Stimulated activated naive CD8-positive, alpha-beta T cell treated with anti-CD3 and anti-CD28 coated beads, Interleukin-15, amount 100 ng/mL, for 72 hours (primary cell): Measurements from ENCODE around the gene MRNIP.
A peak's percentile ranks its signal among the peaks of the same experiment; 100 is the strongest.
"Not testable (repeated sequence)": the region's sequence is repeated elsewhere in the genome, so short reads cannot be mapped to it uniquely, and the experiment has no call there.

Experiments
- ATAC-seq: fragments of 150-1000 bp; cut with Tn5 transposase; 2 replicates; pipeline ENCODE4 v1.10.0; 2021; ENCODE audit warnings: mild to moderate bottlenecking, moderate library complexity
- DNase-seq, 2 donors: peaks; one replicate each; pipeline ENCODE4 v3.0.0; 2021 to 2022
- H3K27ac Mint-ChIP-seq, 2 donors: one replicate each; pipeline ENCODE4 v1.8.0; 2022; ENCODE audit warnings: mild to moderate bottlenecking in 2 of 2, mixed read lengths in 2 of 2, moderate library complexity in 2 of 2
- H3K27me3 Mint-ChIP-seq: one replicate; pipeline ENCODE4 v1.8.0; 2022; ENCODE audit warnings: mixed read lengths
- H3K4me1 Mint-ChIP-seq: one replicate; pipeline ENCODE4 v1.8.0; 2022; ENCODE audit warnings: mild to moderate bottlenecking, mixed read lengths
- H3K4me3 Mint-ChIP-seq, 2 donors: one replicate each; pipeline ENCODE4 v1.8.0; 2022; ENCODE audit warnings: mild to moderate bottlenecking in 2 of 2, mixed read lengths in 2 of 2, moderate library complexity in 1 of 2
- H3K9me3 Mint-ChIP-seq, 2 donors: one replicate each; pipeline ENCODE4 v1.8.0; 2022; ENCODE audit warnings: mixed read lengths in 2 of 2

Gene MRNIP

DNA sequence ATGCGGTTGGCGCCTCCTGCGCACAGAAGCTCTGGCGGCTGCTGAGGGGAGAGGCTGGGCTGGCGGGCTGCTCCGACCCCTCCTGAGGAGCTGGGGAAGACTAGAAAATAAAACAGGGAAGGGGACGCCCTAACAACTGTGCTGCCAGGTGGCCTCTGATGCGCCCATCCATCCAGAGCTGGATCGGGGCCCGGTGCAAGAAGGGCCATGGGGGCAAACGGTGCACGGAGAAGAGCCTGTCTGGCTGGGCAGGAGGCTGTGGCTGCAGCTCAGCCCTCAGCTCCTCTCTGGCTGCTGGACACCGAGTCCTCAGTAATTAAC, 21.0 kb upstream of the MRNIP start:
- Mint-ChIP-seq H3K27me3 (no peaks in the 10 kb centered on the region), H3K4me1 (no peaks in the 10 kb centered on the region), H3K9me3 (peaks cover 14 to 17% of the 10 kb centered on the region in 2 donors), H3K4me3 (no peak overlapping the region), H3K27ac (no peak overlapping the region)
- DNase-seq (no peak), ATAC-seq (no peak)

DNA sequence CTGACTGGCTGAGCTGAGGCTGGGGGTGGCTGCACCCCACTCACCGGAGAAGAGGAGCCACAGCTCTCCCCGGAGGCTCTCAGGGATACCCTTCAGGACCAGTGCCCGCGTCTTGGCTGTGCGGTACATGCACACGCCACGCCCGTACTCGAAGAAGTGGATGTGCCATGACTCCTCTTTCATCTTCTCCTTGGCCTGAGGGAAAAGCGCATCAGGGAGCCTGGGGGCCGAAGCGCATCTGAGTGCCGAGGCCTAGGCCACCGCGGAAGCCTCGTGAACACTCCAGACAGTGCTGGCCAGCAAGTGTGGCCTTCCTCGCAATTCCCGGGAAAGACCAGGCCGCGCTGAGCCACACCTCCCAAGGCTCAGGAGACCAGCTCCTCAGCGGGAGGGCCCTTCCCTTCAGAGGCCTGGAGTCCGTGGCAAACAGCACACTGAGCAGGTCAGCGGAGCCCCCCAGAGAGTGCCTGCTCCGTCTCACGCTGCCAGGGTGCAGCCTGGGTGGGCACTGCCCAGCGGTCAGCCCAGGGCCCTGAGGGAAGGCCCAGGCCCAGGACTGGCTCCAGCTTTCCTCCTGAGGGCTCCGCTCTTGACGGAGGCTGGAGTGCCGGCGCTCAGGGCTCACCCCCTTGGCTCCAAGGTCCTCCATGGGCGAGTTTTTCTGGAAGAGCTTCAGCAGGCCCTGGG, 20.5 kb upstream of the MRNIP start:
- ATAC-seq = no peak

DNA sequence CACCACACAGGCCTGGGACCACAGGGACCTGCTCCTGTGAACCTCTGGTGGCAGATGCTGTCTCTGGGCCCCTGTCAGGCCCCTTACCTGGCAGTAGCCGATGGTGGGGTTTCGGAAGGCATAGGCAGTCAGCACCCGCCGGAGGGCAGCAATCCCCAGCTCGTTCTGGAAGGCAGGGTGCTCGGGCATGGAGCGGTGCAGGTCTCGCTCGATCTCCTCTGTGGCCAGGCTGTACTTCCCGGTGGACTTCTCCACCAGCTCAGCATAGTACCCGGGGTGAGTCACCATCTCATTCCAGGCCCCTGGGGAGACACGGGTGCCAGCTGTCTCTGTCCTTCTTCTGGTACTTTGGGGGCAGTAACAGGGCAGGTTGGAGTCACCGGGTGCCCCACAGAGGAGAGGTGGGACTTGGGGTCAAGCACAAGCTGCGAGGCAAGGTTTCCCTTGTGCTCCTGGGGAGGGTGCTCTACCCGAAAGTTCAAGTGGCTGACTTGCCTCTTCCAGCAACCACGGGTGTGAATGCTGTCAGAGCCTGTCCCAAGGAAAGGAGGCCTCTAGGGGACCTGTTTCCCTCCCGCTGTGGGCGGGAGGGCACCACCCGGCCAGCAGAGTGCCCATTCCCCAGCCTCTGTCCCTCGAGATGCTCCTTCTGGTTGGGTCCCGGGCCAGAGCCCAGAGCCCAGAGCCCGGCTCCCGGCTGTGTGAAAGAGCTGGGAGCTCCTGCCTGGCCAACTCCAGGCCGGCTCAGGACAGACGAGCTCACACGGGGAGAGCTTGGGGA, 19.8 kb upstream of the MRNIP start:
- no peak overlapping the region for H3K27ac Mint-ChIP-seq
- no peaks in the 10 kb centered on the region for H3K4me1 Mint-ChIP-seq
- DNase-seq = no peak
- H3K4me3 Mint-ChIP-seq = no peak overlapping the region
- peaks cover 4 to 5% of the 10 kb centered on the region in 2 donors for H3K9me3 Mint-ChIP-seq
- ATAC-seq = no peak
- H3K27me3 Mint-ChIP-seq = no peaks in the 10 kb centered on the region

More for the DNA sequence above, 20.5 kb upstream of the MRNIP start:
- Mint-ChIP-seq H3K27me3 (no peaks in the 10 kb centered on the region), H3K4me3 (no peak overlapping the region), H3K27ac (no peak overlapping the region), H3K9me3 (peaks cover 11 to 12% of the 10 kb centered on the region in 2 donors), H3K4me1 (no peaks in the 10 kb centered on the region)
- DNase-seq = no peak

DNA sequence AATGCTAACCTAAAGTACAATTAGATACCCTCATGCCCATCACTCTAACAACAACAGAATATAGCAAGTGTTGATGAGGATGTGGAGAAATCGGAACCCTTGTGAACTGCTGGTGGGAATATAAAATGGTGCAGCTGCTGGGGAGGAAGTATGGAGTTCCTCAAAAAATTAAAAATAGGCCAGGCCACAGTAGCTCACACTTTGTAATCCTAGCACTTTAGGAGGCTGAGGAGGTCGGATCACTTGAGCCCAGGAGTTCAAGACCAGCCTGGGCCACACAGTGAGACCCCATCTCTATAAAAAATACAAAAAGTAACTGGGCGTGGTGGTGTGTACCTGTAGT, 18.0 kb upstream of the MRNIP start:
- DNase-seq (no peak), ATAC-seq (no peak)
- H3K27ac Mint-ChIP-seq = peak overlapping the region in 1 of 2 donors; percentile 56
- H3K27me3 Mint-ChIP-seq = no peaks in the 10 kb centered on the region
- no peaks in the 10 kb centered on the region for H3K9me3 Mint-ChIP-seq
- no peaks in the 10 kb centered on the region for H3K4me1 Mint-ChIP-seq
- no peak overlapping the region for H3K4me3 Mint-ChIP-seq

DNA sequence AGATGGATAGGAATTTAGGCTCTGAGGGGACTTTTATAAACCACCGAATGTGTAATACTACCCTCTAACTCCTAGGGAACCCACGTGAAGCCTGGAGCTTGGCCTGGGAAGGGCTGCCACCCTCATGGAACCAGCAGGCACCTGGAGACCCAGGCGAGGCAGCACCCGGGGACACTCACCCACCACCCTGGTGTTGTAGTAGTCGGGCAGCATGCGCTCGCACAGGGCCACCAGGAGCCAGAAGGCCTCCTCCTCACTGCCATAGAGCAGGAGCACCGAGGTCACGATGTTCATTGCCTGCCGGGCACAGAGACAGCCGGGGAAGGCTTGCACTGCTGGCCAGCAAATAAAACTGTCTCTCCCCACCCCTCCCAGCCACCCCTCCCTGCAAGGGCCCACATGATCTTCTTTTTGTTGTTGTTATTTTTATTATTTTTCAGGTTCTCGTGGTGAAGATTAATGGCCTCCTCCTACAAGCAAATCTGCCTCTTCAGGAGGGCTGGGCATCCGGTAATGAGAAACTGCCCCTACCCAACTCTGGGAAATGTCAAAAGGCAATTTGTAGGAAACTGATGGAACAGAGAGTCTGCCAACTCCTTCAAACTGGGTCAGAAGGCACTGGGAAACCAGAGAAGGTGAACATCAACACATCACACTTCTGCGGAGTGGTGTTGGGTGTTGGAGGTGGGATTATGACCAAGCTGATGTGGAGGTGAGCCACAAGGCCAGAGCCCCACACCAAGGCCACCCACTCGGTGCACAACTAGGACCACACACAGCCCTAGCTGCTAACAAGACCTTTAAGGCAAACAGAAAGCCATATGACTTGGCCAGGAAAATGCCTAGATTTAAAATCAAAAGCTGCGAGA, 17.4 kb upstream of the MRNIP start:
- Mint-ChIP-seq H3K4me1 (no peaks in the 10 kb centered on the region), H3K9me3 (no peaks in the 10 kb centered on the region), H3K27ac (peak overlapping the region in 1 of 2 donors; percentile 64), H3K27me3 (no peaks in the 10 kb centered on the region), H3K4me3 (no peak overlapping the region)
- DNase-seq = no peak
- ATAC-seq = no peak

DNA sequence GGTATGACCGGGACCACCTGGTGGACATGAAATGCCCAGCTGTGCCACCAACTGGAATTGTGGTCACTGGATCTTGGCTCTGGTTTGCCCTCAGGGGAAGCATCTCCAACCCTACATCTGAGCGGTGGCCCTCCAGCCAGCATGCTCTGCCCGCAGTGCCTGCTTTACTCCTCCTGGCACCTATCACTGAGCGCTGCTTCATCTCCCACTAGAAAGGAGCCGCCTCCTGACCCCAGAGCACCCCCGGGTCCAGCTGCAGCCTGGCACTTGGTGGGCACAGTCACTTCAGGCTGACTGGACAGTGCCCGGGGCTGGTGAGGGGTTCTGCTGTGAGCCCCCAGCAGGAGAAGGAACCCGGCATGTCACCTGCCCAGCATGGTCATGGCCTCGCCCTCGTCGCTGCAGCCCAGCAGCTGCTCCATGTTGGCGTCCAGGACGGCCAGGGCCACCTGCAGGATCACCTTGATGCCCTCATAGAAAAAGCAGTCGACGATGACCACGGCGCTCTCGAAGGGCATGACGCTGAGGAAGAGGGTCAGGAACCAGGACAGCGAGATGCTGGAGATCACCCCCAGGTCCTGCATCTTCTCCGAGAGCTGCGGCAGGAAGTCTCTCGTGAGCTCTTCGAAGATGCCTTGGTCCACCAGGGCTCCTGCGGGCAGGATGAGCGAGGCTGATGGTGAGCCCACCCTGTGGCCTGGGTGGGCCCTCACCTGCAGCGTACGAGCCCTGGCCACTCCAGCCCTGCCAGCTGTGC, 16.1 kb upstream of the MRNIP start:
- DNase-seq (no peak), ATAC-seq (no peak)
- H3K27me3 Mint-ChIP-seq = no peaks in the 10 kb centered on the region
- H3K4me3 Mint-ChIP-seq = no peak overlapping the region
- H3K4me1 Mint-ChIP-seq = no peaks in the 10 kb centered on the region
- H3K27ac Mint-ChIP-seq = no peak overlapping the region
- H3K9me3 Mint-ChIP-seq = no peaks in the 10 kb centered on the region

DNA sequence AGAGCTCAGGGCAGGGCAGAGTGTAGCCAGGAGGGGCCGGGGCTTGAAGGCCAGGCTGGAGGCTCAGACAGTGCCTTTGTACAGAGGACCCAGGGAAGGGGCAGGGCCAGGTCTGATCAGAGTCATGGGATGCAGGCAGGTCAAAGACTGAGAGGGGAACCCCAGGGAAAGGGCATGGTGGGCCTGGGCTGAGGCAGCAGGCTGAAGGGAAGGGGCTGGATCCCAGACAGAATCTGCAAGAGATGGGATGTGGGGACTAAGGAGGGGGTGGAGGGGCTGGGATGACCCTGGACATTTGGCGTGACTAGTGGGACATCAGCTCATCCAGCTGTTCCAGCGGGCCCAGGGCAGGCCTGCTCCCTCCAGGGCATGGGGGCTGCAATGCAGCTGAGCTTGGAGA, 15.5 kb upstream of the MRNIP start:
- no peaks in the 10 kb centered on the region for H3K9me3 Mint-ChIP-seq
- no peak overlapping the region for H3K27ac Mint-ChIP-seq
- no peaks in the 10 kb centered on the region for H3K4me1 Mint-ChIP-seq
- H3K4me3 Mint-ChIP-seq = no peak overlapping the region
- ATAC-seq (no peak), DNase-seq (no peak)
- H3K27me3 Mint-ChIP-seq = no peaks in the 10 kb centered on the region

DNA sequence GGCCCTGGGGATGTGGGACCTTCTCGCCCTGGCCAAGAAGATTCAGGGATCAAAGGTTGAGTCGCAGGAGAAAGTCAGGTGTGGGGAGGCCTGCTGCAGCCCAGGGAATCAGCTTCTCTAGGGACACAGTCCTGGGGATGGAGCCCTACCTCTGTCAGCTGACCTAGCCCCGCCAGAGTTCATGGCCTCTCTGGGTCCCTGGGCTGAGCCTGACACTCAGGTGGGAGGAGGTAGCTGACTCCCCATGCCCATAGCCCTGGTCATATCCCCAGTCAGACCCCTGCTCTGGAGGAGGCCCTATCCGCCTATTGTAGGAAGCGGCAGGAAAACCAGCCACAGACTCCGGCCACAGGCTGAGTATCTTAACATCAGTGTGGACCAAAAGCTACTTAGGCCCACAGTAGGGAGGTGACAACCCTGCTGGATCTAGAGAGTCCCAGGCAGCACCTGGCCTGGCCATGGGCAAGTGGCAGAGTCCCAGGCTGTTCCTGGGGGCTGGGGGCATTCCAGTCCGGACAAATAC, 15.0 kb upstream of the MRNIP start:
- Mint-ChIP-seq H3K27me3 (no peaks in the 10 kb centered on the region), H3K4me3 (no peak overlapping the region), H3K27ac (no peak overlapping the region)

DNA sequence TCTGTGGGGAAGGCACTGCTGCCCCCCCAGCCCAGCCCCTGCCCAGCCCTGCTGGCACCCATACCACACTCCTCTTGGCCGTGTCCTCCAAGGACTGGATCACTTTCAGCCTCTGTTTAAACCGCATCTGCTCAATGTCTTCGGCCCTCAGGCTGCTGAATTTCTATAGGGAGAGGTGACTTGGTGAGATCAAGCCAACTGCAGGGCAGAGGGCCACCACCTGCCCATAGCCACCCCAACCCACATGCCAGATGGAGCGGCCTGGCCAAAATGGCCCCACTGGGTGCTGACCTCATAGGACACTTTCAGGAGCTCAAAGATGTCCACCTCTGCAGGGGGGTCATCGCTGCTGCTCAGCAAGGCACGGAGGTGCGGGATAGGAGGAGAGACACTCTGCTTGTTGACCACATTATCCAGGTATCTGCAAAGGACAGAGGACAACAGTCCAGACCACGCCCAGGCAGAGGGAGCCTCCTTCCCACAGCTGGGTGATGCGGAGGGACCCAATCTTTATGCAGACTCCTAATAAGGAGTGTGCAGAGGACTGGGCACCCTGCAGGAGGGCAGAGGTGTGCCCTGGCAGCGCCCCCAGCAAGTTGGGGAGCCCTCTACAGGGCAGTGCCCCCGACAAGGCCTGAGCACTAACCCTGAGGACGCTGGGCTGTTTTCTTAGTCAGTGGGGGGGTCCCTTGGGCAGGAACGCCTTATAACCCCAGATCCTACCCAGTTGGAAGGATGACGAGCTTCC, 14.4 kb upstream of the MRNIP start:
- ATAC-seq (no peak), DNase-seq (no peak)
- Mint-ChIP-seq H3K9me3 (no peaks in the 10 kb centered on the region), H3K4me1 (peaks cover 2% of the 10 kb centered on the region), H3K27me3 (no peaks in the 10 kb centered on the region), H3K4me3 (no peak overlapping the region), H3K27ac (peak overlapping the region in 1 of 2 donors; percentile 35)

More for the DNA sequence above, 15.0 kb upstream of the MRNIP start:
- DNase-seq (no peak), ATAC-seq (no peak)
- no peaks in the 10 kb centered on the region for H3K9me3 Mint-ChIP-seq
- H3K4me1 Mint-ChIP-seq = no peaks in the 10 kb centered on the region

DNA sequence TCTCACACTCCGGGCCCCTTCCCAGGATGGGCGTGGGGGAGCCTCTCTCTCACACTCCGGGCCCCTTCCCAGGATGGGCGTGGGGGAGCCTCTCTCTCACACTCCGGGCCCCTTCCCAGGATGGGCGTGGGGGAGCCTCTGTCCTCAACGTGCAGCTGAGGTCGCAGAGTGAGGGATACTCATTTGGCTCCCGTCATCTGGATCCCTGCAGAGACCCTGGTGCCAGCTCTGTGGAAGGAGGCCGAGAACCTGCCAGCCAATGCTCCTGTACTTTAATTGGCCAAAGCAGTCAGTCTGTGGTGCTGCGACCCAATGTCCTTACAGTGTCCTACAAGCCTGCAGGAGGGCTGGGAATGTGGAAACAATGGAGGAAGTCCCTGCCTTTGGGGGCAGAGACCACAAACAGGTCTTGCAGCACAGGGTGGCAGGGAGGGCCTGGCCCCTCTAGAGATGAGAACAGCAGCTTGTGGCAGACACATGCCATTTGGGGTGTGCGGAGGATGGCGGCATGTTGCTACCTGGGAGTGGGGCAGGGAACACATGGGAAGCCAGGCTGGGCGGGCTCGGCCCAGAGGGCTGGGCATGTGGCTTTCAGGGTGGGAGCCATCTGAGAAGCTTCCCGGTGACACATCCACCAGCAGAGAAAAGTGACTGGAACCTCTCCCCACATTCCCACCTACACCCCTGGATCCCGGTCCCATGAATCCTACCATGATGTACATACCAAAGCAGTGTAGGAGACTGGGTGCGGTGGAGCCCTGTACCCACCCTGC, 13.6 kb upstream of the MRNIP start:
- Mint-ChIP-seq H3K9me3 (no peaks in the 10 kb centered on the region), H3K27me3 (no peaks in the 10 kb centered on the region), H3K27ac (no peak overlapping the region), H3K4me3 (no peak overlapping the region), H3K4me1 (peaks cover 7% of the 10 kb centered on the region)
- ATAC-seq (no peak), DNase-seq (no peak)

DNA sequence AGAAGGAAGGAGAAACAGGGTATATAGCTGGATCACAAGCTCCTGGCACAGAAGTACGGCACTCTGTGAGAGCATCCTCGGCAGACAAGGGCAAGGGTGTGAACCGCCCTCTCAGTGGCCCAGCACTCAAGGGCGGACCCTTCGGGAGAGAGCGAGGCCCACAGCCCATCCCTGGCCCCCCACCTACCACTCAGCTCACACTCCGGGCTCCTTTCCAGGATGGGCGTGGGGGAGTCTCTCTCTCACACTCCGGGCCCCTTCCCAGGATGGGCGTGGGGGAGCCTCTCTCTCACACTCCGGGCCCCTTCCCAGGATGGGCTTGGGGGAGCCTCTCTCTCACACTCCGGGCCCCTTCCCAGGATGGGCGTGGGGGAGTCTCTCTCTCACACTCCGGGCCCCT, 12.9 kb upstream of the MRNIP start:
- H3K27ac Mint-ChIP-seq, DNase-seq, H3K27me3 Mint-ChIP-seq, ATAC-seq, H3K9me3 Mint-ChIP-seq, H3K4me3 Mint-ChIP-seq: not testable (repeated sequence)
- peaks cover 15% of the 10 kb centered on the region for H3K4me1 Mint-ChIP-seq

DNA sequence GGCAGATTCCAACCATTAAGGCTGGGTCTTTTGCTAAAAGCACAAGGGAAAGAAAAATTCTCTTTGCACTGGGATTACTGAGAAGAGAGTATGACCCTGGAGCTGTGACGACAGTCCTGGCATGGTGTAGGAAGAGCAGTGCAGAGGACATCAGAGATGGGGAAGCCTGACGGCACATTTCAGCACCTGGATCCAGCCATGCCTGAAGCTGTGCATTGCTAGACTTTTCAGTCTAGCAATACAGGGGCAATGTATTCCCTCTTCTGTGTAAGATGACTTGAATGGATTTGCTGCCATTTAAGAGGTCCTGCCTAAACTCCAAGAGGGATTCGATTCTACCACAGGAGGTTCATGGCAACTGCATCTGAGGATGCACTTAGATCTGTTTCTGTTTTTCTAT, 12.3 kb upstream of the MRNIP start:
- no peak for ATAC-seq
- Mint-ChIP-seq H3K4me1 (peaks cover 15% of the 10 kb centered on the region), H3K9me3 (no peaks in the 10 kb centered on the region), H3K27ac (no peak overlapping the region), H3K27me3 (no peaks in the 10 kb centered on the region), H3K4me3 (no peak overlapping the region)
- DNase-seq = no peak

DNA sequence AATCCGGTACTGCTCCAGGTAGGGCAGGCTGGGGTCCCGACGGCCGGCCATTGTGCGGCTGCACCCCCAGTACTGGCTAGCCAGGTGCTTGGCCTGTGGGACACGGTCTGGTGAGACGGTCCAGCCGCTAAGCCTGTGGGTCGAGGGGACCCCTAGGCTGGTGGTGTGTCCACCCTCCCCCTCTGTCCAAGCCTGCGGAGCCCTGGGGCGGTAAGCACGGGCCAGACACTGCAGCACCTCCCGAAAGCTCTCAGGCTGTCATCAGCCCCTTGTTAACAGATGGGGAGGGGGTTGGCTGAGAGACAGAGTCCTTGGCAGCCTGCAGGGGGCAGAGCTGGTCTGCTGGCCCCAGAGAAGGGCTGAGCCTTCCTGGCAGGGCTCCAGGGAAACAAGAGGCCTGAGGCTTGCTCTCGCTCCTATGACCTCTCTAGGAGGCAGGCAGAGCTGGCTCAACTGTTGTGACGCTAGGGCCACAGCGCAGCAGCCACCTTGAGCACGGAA, 11.8 kb upstream of the MRNIP start:
- Mint-ChIP-seq H3K9me3 (no peaks in the 10 kb centered on the region), H3K27ac (no peak overlapping the region), H3K4me1 (peaks cover 15% of the 10 kb centered on the region), H3K27me3 (no peaks in the 10 kb centered on the region), H3K4me3 (no peak overlapping the region)
- DNase-seq (no peak), ATAC-seq (no peak)
